ENCODE results near the gene GRN.

Gene GRN

DNA sequence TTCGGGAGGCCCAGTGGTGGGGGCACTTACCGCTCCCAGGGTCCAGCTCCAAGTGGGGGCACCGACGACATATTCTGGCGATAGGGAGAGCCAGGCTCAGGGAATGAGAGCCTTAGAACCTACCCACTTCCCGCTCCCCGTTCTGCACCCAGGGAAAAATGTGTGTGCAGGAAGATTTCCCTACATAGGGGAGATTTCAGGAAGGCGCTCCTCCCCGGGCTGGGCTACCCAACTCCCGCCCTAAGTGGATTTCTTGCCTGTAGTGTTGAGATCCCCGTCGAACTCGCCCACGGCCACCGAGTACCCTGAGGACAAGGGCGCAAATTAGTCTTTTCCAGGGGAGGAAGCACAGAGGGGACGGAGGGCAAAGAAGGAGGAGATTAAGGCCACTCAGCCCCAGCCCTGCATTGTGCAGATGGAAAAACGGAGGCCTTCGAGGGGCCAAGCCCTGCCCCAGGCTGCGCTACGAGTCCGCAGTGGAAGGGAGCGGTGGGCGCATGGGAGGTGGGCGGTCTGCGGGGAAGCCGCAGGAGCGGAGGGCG, 39.2 kb downstream of the GRN start:
- Histone ChIP-seq H3K4me2 (ENCODE audit: insufficient read depth, low read length) (peak overlapping the region; percentile 70; the same call in 1 of the 2 replicates), H3K27ac (ENCODE audit: low read length) (no peak overlapping the region), H3K27me3 (ENCODE audit: insufficient read depth, low read length, poor library complexity) (peaks cover 2% of the 10 kb centered on the region), H3K9me3 (ENCODE audit: insufficient read depth, low read length, severe bottlenecking) (no peaks in the 10 kb centered on the region), H3K79me2 (ENCODE audit: insufficient read depth, low read length) (no peaks in the 10 kb centered on the region), H3K4me1 (ENCODE audit: insufficient read depth, low read length) (peaks cover 10% of the 10 kb centered on the region), H2AFZ (ENCODE audit: low read depth, low read length) (no peak overlapping the region), H4K20me1 (ENCODE audit: insufficient read depth, low read length) (no peaks in the 10 kb centered on the region; the same call in 1 of the 2 replicates), H3K36me3 (ENCODE audit: insufficient read depth, low read length) (no peaks in the 10 kb centered on the region), H3K9ac (ENCODE audit: low read depth, low read length) (no peak overlapping the region), H3K4me3 (ENCODE audit: low read depth in 1 of 2, low read length in 2 of 2) (no peak overlapping the region)
- ATAC-seq (ENCODE audit: insufficient read depth, low read depth) (no peak), DNase-seq (no peak)
- no peak for TF ChIP-seq EZH2 (IDR thresholded peaks at IDR 0.05; ENCODE audit: borderline replicate concordance, low read depth, low read length, severe bottlenecking)
- TF ChIP-seq, protein P1, sequence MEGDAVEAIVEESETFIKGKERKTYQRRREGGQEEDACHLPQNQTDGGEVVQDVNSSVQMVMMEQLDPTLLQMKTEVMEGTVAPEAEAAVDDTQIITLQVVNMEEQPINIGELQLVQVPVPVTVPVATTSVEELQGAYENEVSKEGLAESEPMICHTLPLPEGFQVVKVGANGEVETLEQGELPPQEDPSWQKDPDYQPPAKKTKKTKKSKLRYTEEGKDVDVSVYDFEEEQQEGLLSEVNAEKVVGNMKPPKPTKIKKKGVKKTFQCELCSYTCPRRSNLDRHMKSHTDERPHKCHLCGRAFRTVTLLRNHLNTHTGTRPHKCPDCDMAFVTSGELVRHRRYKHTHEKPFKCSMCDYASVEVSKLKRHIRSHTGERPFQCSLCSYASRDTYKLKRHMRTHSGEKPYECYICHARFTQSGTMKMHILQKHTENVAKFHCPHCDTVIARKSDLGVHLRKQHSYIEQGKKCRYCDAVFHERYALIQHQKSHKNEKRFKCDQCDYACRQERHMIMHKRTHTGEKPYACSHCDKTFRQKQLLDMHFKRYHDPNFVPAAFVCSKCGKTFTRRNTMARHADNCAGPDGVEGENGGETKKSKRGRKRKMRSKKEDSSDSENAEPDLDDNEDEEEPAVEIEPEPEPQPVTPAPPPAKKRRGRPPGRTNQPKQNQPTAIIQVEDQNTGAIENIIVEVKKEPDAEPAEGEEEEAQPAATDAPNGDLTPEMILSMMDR (IDR thresholded peaks at IDR 0.05; ENCODE audit: borderline replicate concordance, extremely low read depth, low read length, poor library complexity, severe bottlenecking): no peak

DNA sequence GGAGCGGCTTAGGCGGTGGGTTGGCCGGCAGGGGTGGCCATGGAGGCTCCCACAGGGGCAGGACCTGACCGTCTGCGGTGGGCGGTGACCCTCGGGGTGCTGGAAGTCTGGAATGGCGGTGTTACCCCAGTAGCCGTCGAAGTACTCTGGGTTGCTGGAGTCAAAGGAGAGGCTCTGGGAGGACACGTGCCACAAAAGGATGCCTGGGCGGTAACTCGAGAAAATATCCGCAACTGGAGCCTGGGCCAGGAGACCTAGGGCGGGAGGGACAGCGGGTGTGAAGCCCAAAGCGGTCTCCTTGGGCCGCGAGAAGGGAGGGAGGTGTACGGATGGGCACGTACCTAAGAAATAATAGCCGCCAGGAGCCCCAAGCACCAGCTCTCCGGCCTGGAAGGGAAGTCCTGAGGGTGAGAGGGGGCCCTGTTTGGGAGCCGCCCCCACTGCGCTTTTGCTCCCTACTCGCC, 39.8 kb downstream of the GRN start:
- no peaks in the 10 kb centered on the region; the same call in 1 of the 2 replicates for H4K20me1 ChIP-seq (ENCODE audit: insufficient read depth, low read length)
- TF ChIP-seq, protein P1 (IDR thresholded peaks at IDR 0.05; ENCODE audit: borderline replicate concordance, extremely low read depth, low read length, poor library complexity, severe bottlenecking): no peak
- TF ChIP-seq EZH2 (IDR thresholded peaks at IDR 0.05; ENCODE audit: borderline replicate concordance, low read depth, low read length, severe bottlenecking): no peak
- H2AFZ ChIP-seq (ENCODE audit: low read depth, low read length): peak overlapping the region; percentile 59
- DNase-seq (no peak), ATAC-seq (ENCODE audit: insufficient read depth, low read depth) (peak; percentile 22; the same call in 2 of the 3 replicates)
- peak overlapping the region in 1 of 2 experiments; percentile 44; a peak in 2 of 4 replicates for H3K4me3 ChIP-seq (ENCODE audit: low read depth in 1 of 2, low read length in 2 of 2)
- H3K9me3 ChIP-seq (ENCODE audit: insufficient read depth, low read length, severe bottlenecking): no peaks in the 10 kb centered on the region
- H3K79me2 ChIP-seq (ENCODE audit: insufficient read depth, low read length): no peaks in the 10 kb centered on the region
- H3K9ac ChIP-seq (ENCODE audit: low read depth, low read length): peak overlapping the region; percentile 18; the same call in 1 of the 2 replicates
- peaks cover 2% of the 10 kb centered on the region for H3K27me3 ChIP-seq (ENCODE audit: insufficient read depth, low read length, poor library complexity)
- no peak overlapping the region for H3K27ac ChIP-seq (ENCODE audit: low read length)
- H3K4me2 ChIP-seq (ENCODE audit: insufficient read depth, low read length): peak overlapping the region; percentile 70
- H3K36me3 ChIP-seq (ENCODE audit: insufficient read depth, low read length): no peaks in the 10 kb centered on the region
- peaks cover 10% of the 10 kb centered on the region for H3K4me1 ChIP-seq (ENCODE audit: insufficient read depth, low read length)

DNA sequence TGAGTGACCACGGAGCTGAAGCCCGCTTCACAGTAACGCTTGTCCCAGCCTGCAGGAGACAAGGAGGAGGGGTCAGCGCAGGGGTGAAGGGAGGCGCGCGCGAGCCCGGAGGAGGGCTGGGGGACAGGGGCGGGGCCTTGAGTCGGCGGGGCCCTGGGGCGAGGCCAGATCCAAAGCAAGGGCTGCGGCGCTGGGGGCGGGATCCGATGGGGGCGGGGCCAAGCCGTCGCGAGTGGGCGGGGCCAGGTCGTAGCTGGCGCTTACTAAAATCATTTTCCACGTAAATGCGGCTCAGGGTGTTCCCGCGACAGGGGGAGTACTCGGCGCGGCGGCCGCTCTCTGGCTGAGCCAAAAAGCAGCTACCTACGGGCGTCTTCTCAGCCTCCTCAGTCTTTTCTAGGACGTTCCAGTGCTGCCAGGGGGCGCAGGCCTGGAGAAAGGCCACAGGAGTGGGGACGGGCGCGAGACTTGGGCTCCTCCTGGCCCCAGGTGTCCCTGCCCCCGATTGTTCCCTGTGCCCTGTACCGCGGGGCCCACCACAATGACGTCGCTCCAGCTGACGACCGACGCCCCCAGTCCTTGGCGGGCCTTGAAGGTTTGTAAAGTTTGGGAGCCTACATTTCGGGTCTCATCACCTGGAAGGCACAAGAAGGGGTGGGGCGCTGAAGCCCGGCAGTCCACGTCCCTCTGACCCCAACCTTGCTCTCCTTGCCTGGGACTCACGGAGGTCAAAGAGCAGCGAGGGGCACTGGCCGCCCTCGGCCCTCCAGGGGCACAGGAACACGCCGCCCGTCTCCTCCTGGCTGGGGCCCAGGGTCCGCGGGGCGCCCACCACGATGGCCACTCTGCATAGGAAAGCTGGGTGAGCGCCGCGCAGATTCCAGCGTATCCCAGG, 40.4 kb downstream of the GRN start:
- Histone ChIP-seq H3K4me2 (ENCODE audit: insufficient read depth, low read length) (peak overlapping the region; percentile 70), H3K27me3 (ENCODE audit: insufficient read depth, low read length, poor library complexity) (peaks cover 2% of the 10 kb centered on the region), H3K9ac (ENCODE audit: low read depth, low read length) (peak overlapping the region; percentile 39; the same call in 1 of the 2 replicates), H3K4me1 (ENCODE audit: insufficient read depth, low read length) (peaks cover 10% of the 10 kb centered on the region), H3K36me3 (ENCODE audit: insufficient read depth, low read length) (no peaks in the 10 kb centered on the region), H2AFZ (ENCODE audit: low read depth, low read length) (peak overlapping the region; percentile 59; the same call in 1 of the 2 replicates), H3K27ac (ENCODE audit: low read length) (no peak overlapping the region), H3K4me3 (ENCODE audit: low read depth in 1 of 2, low read length in 2 of 2) (peak overlapping the region in 1 of 2 experiments; percentile 51; a peak in 2 of 4 replicates), H3K9me3 (ENCODE audit: insufficient read depth, low read length, severe bottlenecking) (no peaks in the 10 kb centered on the region), H4K20me1 (ENCODE audit: insufficient read depth, low read length) (no peaks in the 10 kb centered on the region; the same call in 1 of the 2 replicates), H3K79me2 (ENCODE audit: insufficient read depth, low read length) (no peaks in the 10 kb centered on the region)
- peak; percentile 85 for ATAC-seq (ENCODE audit: insufficient read depth, low read depth)
- TF ChIP-seq EZH2 (IDR thresholded peaks at IDR 0.05; ENCODE audit: borderline replicate concordance, low read depth, low read length, severe bottlenecking): no peak
- TF ChIP-seq, protein P1 (IDR thresholded peaks at IDR 0.05; ENCODE audit: borderline replicate concordance, extremely low read depth, low read length, poor library complexity, severe bottlenecking): no peak
- peak; percentile 72 for DNase-seq
